ENCODE measurements around the gene CIB1.

Gene CIB1

DNA sequence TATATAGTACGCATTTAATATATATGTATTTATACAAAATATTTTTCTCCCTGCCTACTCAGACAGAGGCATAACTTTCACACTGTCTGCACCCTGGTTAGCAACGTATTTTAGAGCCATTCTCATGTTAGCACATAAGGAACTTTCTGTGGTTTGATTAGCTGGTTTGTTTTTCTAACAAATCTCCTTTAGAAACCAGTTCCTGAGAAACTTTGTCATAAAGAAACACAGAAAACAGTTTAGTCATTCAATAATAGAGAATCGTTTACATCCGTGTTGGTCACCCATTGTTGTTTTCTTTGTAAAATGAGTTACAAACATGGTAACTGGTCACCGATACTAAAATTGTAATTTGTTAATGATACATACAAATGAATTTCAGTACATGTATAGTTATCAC lies 25.8 kb upstream of the CIB1 start:
- Mint-ChIP-seq H3K36me3 (ENCODE audit: low read depth) (no peaks in the 10 kb centered on the region), H3K27me3 (no peaks in the 10 kb centered on the region), H3K9me3 (no peaks in the 10 kb centered on the region), H3K4me1 (peaks cover 5% of the 10 kb centered on the region), H3K4me3 (no peak overlapping the region), H3K27ac (no peak overlapping the region)
- DNase-seq: no peak
- no peak for ATAC-seq

DNA sequence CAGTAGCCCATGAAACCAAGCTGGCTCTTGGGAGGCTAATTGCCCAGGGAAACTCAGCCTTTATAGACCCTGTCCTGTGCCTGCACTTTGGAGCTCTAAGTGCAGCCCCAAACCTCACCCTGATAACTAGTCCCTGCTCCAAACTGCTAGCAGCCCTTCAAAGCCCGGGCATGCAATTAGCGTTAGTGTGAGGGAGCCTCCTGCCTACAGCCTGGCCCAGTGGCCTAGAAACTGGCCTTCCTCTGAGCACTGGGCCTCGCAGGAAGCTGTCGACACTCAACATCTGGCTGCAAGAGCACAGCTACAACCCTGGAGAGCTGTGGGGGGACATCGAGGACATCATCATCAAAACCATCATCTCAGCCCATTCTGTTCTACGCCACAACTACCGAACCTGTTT lies 24.0 kb upstream of the CIB1 start:
- DNase-seq (no peak), ATAC-seq (no peak)
- no peaks in the 10 kb centered on the region for H3K4me1 Mint-ChIP-seq
- H3K9me3 Mint-ChIP-seq: no peaks in the 10 kb centered on the region
- no peaks in the 10 kb centered on the region for H3K36me3 Mint-ChIP-seq (ENCODE audit: low read depth)
- no peak overlapping the region for H3K4me3 Mint-ChIP-seq
- no peaks in the 10 kb centered on the region for H3K27me3 Mint-ChIP-seq
- H3K27ac Mint-ChIP-seq: no peak overlapping the region

DNA sequence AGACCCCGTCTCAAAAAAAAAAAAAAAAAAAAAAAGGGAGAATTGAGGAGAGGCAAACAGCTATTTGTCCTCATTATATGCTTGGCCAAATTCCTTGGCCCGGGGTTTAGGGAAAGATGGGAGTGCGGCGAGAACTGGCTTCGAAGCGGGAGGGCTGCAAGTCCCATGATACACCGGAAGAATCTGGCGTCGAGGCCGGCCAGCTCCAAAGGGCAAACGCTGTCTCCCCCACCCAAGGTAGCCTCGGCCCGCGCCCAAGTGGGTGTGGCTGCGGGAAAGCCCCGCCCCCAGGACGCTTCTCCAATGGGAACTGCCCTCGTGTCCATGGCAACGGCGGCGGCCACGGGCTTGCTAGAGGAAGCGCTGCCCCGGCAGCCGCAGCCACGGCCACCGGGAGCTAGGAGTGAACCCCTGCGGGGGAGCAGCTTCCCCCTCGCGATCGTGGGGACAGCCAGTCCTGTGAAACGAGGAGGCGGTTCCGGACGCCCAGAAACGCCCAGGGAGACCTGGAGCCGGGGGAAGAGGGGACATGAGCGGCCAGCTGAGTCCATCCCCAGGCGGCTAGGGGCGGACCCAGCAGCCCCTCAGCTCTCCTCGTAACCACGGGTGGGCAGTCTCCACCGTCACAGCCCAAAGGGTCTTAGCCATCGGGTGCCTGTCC lies 15.6 kb upstream of the CIB1 start, which contains the start of gene TTLL13:
TTLL13 (plus strand) TSS at position 354 of the 661 bp plus-strand sequence. CDS start 1,075 bp downstream, outside the sequence.
- Mint-ChIP-seq H3K9me3 (no peaks in the 10 kb centered on the region), H3K27me3 (no peaks in the 10 kb centered on the region), H3K27ac (no peak within 1 kb of the TSS), H3K4me1 (peaks cover 13% of the 10 kb centered on the region), H3K4me3 (peak within 1 kb of the TSS; percentile 46), H3K36me3 (ENCODE audit: low read depth) (no peaks in the 10 kb centered on the region)
- DNase-seq (peak; percentile 90), ATAC-seq (peak; percentile 76)

DNA sequence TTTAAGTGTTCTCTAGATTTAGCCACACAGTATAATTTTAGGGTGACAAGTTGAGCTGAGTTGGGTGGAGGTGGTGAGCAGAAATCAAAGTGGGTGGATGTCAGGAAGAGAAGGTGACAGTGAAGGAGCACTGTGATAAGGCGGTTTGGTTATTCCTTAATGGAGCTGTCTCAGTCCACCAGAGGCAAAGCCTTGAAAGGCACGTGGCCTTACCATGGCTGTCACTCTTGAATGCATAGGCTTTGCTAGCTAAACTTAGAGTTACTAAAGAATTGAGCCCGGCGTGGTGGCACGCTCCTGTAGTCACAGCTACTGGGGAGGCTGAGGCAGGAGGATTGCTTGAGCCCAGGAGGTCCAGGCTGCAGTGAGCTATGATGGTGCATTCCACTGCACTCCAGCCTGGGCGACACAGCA lies 15.1 kb upstream of the CIB1 start:
- ATAC-seq: no peak
- H3K27ac Mint-ChIP-seq: no peak overlapping the region
- no peaks in the 10 kb centered on the region for H3K27me3 Mint-ChIP-seq
- DNase-seq: no peak
- H3K9me3 Mint-ChIP-seq: no peaks in the 10 kb centered on the region
- no peaks in the 10 kb centered on the region for H3K36me3 Mint-ChIP-seq (ENCODE audit: low read depth)
- H3K4me1 Mint-ChIP-seq: peaks cover 13% of the 10 kb centered on the region
- H3K4me3 Mint-ChIP-seq: peak overlapping the region; percentile 46

DNA sequence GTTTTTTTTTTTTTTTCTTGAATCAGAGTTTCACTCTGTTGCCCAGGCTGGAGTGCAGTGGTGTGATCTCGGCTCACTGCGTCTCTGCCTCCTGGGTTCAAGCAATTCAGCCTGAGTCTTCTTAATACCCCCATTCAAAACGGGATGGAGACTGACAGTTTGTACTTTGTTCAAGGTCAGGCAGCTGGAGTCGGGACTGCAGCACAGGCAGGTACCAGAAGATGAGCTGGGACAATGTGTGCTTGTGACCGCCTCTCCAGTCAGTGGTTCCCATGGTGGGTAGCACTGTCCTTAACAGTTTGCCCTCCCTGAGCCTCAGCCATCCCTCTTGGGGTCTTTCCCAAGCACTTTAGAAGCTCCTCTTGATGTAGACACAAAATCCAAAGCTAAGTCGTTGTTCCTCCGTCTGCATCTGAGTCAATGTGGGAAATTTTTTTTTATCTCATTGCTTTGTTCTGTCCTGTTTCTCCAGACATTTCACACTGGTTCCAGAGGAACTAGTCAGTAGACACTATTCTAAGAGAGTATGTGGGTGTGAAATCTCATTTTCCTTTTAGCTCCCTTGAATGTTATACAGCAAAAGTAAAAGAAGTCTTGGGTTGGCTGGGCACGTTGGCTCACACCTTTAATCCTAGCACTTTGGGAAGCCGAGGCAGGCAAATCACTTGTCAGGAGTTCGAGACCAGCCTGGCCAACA lies 10.3 kb upstream of the CIB1 start:
- Mint-ChIP-seq H3K36me3 (ENCODE audit: low read depth) (no peaks in the 10 kb centered on the region), H3K27me3 (no peaks in the 10 kb centered on the region), H3K4me1 (peaks cover 8% of the 10 kb centered on the region), H3K9me3 (no peaks in the 10 kb centered on the region), H3K4me3 (no peak overlapping the region), H3K27ac (no peak overlapping the region)
- ATAC-seq (no peak), DNase-seq (no peak)

DNA sequence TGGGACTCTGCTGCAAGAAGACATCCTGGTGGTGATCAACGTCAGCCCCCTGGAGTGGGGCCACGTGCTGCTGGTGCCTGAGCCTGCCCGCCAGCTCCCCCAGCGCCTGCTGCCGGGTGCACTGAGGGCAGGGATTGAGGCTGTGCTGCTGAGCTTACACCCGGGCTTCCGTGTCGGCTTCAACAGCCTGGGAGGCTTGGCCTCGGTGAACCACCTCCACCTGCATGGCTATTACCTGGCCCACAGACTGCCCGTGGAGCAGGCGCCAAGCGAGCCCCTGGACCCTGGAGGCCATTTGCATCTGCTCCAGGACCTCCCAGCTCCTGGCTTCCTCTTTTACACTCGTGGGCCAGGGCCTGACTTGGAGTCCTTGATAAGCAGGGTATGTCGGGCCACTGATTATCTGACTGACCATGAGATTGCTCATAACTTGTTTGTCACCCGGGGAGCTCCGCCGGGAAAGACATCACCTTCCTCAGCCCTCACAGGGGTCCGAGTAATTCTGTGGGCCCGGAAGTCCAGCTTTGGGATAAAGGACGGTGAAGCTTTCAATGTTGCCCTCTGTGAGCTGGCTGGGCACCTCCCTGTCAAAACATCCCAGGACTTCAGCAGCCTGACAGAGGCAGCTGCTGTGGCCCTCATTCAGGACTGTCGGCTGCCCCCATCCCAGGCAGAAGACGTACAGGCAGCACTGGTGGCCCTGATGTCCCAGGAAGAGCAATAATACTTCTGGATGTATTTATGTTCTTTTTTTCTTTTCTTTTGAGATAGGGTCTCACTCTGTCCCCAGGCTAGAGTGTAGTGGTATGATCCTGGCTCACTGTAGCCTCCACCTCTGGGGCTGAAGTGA lies 7.8 kb upstream of the CIB1 start:
- Mint-ChIP-seq H3K4me1 (peaks cover 4% of the 10 kb centered on the region), H3K27ac (no peak overlapping the region), H3K4me3 (no peak overlapping the region), H3K9me3 (no peaks in the 10 kb centered on the region), H3K36me3 (ENCODE audit: low read depth) (peaks cover 11% of the 10 kb centered on the region), H3K27me3 (no peaks in the 10 kb centered on the region)
- DNase-seq (no peak), ATAC-seq (no peak)

DNA sequence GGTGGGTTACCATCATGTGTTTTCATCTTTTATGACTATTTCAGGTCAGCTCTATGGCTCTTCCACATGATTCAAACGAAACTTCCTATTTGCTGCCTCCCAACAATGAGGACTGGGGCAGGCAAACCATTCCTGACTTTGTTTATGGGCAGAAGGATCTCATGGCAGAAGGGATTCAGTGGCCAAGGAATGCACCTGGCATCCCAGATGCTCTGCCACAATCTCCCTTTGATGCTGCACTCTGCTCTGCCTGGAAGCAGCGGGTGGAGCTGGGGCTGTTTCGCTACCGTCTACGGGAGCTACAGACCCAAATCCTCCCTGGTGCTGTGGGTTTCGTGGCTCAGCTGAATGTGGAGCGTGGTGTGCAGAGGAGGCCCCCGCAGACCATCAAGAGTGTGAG lies 7.1 kb upstream of the CIB1 start:
- Mint-ChIP-seq H3K27me3 (no peaks in the 10 kb centered on the region), H3K27ac (no peak overlapping the region), H3K4me1 (peaks cover 4% of the 10 kb centered on the region), H3K9me3 (no peaks in the 10 kb centered on the region), H3K4me3 (no peak overlapping the region), H3K36me3 (ENCODE audit: low read depth) (peaks cover 14% of the 10 kb centered on the region)
- DNase-seq: no peak
- ATAC-seq: no peak

DNA sequence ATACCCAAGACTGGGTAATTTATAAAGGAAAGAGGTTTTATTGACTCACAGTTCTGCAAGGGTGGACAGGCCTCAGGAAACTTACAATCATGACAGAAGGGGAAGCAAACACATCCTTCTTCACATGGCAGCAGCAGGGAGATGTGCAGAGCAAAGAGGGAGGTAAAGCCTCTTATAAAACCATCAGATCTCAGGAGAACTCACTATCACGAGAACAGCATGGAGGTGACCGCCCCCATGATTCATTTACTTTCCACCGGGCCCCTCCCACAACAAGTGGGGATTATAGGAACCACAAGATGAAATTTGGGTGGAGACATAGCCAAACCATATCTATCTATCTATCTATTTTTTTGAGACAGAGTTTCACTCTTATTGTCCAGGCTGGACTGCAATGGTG lies 5.6 kb upstream of the CIB1 start:
- ATAC-seq: no peak
- Mint-ChIP-seq H3K27ac (peak overlapping the region; percentile 6), H3K9me3 (no peaks in the 10 kb centered on the region), H3K4me3 (no peak overlapping the region), H3K36me3 (ENCODE audit: low read depth) (peaks cover 14% of the 10 kb centered on the region), H3K4me1 (peaks cover 13% of the 10 kb centered on the region), H3K27me3 (no peaks in the 10 kb centered on the region)
- no peak for DNase-seq

DNA sequence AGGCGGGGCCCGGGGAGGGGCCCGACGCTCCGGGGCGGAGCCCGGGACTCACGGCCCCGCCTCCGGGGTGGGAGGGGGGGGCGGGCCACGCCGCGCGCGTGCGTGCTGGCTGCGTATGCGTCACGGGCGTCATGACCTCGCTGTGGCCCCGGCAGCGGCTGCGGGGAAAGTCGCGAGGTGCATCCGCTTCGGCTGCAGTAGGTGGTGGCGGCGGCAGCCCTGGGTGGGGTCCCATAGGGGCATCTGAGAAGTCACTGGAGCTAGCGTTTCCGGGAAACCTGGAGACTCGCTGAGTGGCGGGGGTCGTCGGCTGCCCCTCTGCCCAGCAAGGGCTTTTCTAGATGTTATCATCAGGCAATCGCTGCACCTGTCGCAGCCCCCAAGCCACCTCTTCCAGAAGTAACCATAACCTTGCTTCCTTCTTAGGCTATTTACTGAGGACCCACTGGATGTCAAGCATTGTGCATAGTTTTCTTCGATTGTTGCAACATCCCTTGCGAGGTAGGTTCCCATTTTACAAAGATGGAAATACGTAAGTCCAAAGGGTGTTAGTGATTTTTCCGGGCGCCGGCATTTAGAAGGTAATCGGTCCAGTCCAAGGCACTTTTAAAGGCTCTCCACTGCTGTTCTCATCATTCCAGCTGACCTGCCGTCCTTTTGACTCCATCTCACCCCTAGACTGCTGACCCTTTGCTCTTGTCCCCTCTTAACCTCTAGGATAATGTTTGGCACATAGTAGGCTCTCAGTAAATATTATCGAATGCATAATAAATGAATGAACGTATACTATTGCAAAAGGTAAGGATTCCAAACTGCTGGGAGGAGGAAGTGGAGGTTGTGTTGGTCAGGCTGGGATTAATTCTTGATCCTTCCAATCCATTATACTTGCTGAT lies 601 bp upstream of the CIB1 start, which contains the start of gene GDPGP1:
GDPGP1 (plus strand) TSS at position 114 of the 893 bp plus-strand sequence. CDS start 6,700 bp downstream, outside the sequence.
- Mint-ChIP-seq H3K9me3 (no peaks in the 10 kb centered on the region), H3K4me1 (peaks cover 44% of the 10 kb centered on the region), H3K27ac (peak within 1 kb of the TSS; percentile 97), H3K27me3 (no peaks in the 10 kb centered on the region), H3K36me3 (ENCODE audit: low read depth) (peaks cover 37% of the 10 kb centered on the region), H3K4me3 (peak within 1 kb of the TSS; percentile 93)
- DNase-seq (no peak), ATAC-seq (peak; percentile 49)

DNA sequence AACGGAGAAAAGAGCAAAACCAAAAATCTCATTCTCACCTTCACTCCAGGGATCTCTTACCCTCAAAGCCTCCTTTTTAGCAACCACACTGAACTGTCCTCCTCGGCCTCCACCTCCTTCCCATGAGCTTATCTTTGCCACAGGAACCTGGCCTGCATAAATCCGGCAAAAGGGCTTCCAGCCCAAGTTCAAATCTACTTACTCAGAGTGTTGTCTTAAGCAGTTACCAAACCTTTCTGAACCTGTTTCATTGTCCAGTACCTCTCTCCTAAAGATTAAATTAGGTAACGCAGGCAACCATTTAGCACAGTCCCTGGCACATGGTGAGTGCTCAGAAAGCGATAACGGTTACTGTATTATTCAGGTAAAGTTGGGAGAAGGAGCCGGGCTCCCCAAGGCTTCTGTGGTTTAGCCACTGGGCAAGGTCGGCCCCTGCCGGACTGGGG lies 777 bp downstream of the CIB1 start:
- peaks cover 35% of the 10 kb centered on the region for H3K36me3 Mint-ChIP-seq (ENCODE audit: low read depth)
- H3K9me3 Mint-ChIP-seq: no peaks in the 10 kb centered on the region
- H3K4me1 Mint-ChIP-seq: peaks cover 44% of the 10 kb centered on the region
- H3K27me3 Mint-ChIP-seq: no peaks in the 10 kb centered on the region
- no peak for ATAC-seq
- no peak for DNase-seq
- peak overlapping the region; percentile 93 for H3K4me3 Mint-ChIP-seq
- peak overlapping the region; percentile 97 for H3K27ac Mint-ChIP-seq

DNA sequence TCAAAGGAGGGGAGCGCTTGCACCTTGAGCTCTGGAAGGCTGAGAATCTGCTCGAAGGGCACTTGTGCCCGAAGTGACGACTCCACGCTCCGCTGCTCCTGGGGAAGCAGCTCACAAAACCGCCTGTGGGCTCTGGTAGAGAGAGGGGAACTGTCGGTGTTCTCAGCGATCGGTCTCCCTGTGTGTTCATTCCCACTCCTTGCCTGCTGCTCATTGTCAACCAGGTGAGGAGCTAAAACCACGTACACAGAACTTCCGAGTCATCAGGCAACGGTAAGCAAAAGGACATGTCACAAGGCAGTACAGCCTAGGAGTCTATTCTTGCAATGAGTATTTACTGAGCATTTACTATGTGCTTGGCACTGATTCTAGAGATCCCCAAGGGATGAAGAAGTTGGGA lies 1.5 kb downstream of the CIB1 start:
- DNase-seq (no peak), ATAC-seq (no peak)
- H3K36me3 Mint-ChIP-seq (ENCODE audit: low read depth): peaks cover 33% of the 10 kb centered on the region
- no peaks in the 10 kb centered on the region for H3K9me3 Mint-ChIP-seq
- H3K27ac Mint-ChIP-seq: peak overlapping the region; percentile 97
- peaks cover 44% of the 10 kb centered on the region for H3K4me1 Mint-ChIP-seq
- peak overlapping the region; percentile 93 for H3K4me3 Mint-ChIP-seq
- no peaks in the 10 kb centered on the region for H3K27me3 Mint-ChIP-seq

DNA sequence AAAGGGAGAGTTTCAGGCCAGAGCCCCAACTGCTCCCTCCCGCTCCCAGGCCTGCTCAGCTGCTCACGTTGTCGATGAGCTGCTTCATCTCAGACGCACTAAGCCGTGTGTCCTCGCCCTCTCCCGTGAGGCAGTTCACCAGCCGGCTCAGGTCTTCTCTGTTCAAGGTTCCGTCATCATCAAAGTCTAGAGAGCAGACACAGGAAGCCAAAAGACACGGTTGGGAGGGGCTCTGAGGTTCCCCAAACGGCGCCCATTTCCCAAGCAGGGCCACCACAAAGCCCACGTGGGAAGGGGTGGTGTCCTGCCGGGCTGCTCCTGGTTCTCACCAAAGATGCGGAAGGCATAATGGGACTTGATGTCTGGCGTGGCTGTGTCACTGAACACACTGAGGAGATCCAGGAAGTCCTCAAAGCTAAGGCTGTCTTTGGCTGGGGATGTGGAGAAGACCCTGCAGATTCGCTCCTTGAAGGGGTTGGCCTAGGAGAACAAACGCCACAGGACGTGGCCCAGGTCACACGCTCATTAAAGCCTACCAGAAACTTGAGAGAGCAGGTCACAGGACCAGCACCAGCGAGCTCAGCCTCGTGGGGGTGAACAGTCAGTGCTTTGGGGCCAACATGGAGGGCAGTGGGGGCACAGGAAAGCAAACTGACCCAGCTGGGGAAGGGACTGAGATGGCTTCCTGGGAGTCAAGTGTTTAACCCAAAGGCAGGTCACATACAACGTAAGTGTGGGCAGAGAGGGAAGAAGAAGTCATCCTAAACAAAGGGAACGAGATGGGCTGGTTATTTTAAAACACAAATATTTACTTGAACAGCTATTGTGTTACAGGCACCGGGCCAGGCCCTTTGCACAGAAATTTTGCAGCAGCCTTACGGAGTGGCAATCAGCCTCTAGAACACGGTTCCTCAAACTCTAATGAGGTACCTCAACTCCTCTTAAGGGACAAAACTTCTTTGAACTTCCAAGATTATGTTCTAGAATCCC lies 2.4 kb downstream of the CIB1 start:
- ATAC-seq: peak; percentile 40
- Mint-ChIP-seq H3K4me3 (peak overlapping the region; percentile 93), H3K27me3 (no peaks in the 10 kb centered on the region), H3K36me3 (ENCODE audit: low read depth) (peaks cover 33% of the 10 kb centered on the region), H3K27ac (peak overlapping the region; percentile 97), H3K4me1 (peaks cover 44% of the 10 kb centered on the region), H3K9me3 (no peaks in the 10 kb centered on the region)
- peak; percentile 70 for DNase-seq

DNA sequence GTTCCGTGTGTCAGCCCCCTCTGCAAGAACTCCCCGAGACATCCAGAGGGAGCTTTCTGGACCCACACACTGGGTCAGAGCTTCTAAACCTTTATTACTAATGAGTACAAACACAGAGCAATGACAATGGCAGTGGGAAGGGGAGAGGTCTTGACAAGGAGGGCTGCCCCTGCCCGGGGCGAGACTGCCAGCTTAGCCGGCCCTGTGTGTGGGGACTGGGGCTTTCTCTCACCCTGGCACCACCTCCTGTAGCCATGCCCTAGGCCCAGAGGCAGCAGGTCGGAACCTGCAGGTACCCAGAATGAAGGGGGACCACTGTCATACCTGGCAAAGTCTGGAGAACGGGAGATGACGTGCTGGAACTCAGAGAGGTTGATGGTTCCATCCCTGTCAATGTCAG lies 3.1 kb downstream of the CIB1 start:
- Mint-ChIP-seq H3K27ac (peak overlapping the region; percentile 97), H3K36me3 (ENCODE audit: low read depth) (peaks cover 30% of the 10 kb centered on the region), H3K9me3 (no peaks in the 10 kb centered on the region), H3K4me3 (peak overlapping the region; percentile 93), H3K4me1 (peaks cover 44% of the 10 kb centered on the region), H3K27me3 (no peaks in the 10 kb centered on the region)
- DNase-seq: no peak
- no peak for ATAC-seq

Data from activated naive CD8-positive, alpha-beta T cell treated with anti-CD3 and anti-CD28 coated beads, Interleukin-2, amount 50 U/mL, for 24 hours (primary cell).